Endothelial cell of umbilical vein (primary cell): ENCODE data around the gene DIO2. TPM values are rescaled to one million over a fixed set of nuclear protein-coding genes. Genes with fewer than 3 reads are reported as not detected.
A peak's percentile ranks its signal among the peaks of the same experiment; 100 is the strongest.

Experiments used
- BruUV-seq: library from RNA; stranded (reverse); fragments of 400-500 nt; replicated peaks from 2 replicates; lab custom pipeline; 2021; lab: Mats Ljungman, UMichigan
- CTCF ChIA-PET: fragments of 300-600, 350-600 bp; sonication (Branson Sonifier 250); formaldehyde crosslinking; loops from one replicate; lab custom pipeline; 2021; ENCODE audit warnings: antibody characterized with exemption, inconsistent platforms; lab: Charles Lee
- POLR2A ChIA-PET: fragments of 300-600, 350-600 bp; sonication (Branson Sonifier 250); formaldehyde crosslinking; loops from one replicate; lab custom pipeline; 2021; ENCODE audit warnings: antibody characterized with exemption, inconsistent platforms; lab: Charles Lee
- DNase-seq: peaks from one replicate; pipeline ENCODE4 v3.0.0-alpha.2; 2011; ENCODE audit warnings: low read depth, low spot score
- FAIRE-seq: peaks from 2 replicates; lab custom pipeline; 2011; peaks lifted over from hg19 to GRCh38; lab: Jason Lieb, UNC
- H2AFZ ChIP-seq: 2 replicates; pipeline ENCODE4 v1.6.0; 2012; ENCODE audit warnings: low read depth, low read length, control low read depth, inconsistent platforms
- H3K27ac ChIP-seq: 2 replicates; pipeline ENCODE4 v1.5.1; 2011; ENCODE audit warnings: low read depth, mild to moderate bottlenecking, control low read depth, low read length, moderate library complexity; ENCODE audit not compliant: insufficient read depth
- H3K27me3 ChIP-seq, 2 experiments: 2 replicates each; pipeline versions ENCODE4 v1.6.0 to v1.6.1; 2011; ENCODE audit warnings: low read length in 2 of 2, mixed read lengths in 1 of 2; ENCODE audit not compliant: control insufficient read depth in 2 of 2, insufficient read depth in 2 of 2
- H3K36me3 ChIP-seq, 2 experiments: 2 replicates in 1 of 2; 3 replicates in 1 of 2; pipeline ENCODE4 v1.5.1; 2011; ENCODE audit warnings: low read length in 2 of 2, mild to moderate bottlenecking in 1 of 2, moderate library complexity in 1 of 2; ENCODE audit not compliant: control insufficient read depth in 2 of 2, insufficient read depth in 2 of 2; ENCODE audit errors: extremely low read depth in 1 of 2
- H3K4me1 ChIP-seq: 3 replicates; pipeline ENCODE4 v1.5.1; 2011; ENCODE audit warnings: mild to moderate bottlenecking, low read length; ENCODE audit not compliant: control insufficient read depth, insufficient read depth; ENCODE audit errors: extremely low read depth
- H3K4me2 ChIP-seq: 2 replicates; pipeline ENCODE4 v1.6.1; 2011; ENCODE audit warnings: low read length, control low read depth, mixed read lengths; ENCODE audit not compliant: insufficient read depth
- H3K4me3 ChIP-seq, 3 experiments: fragments of 200-600 bp in 1 of 3; sonication (generic), shearing (Covaris generic) in 1 of 3; replicated peaks in 1 of 3; 2 replicates each; pipeline ENCODE4 v1.5.1; 2011 to 2016; ENCODE audit warnings: control low read depth in 3 of 3, low read length in 3 of 3, mild to moderate bottlenecking in 2 of 3, inconsistent platforms in 1 of 3, low read depth in 1 of 3, moderate library complexity in 1 of 3; ENCODE audit not compliant: insufficient read depth in 1 of 3
- H3K79me2 ChIP-seq: 2 replicates; pipeline ENCODE4 v1.6.0; 2012; ENCODE audit warnings: low read length, inconsistent platforms; ENCODE audit not compliant: control insufficient read depth, insufficient read depth
- H3K9ac ChIP-seq: replicated peaks from 2 replicates; pipeline ENCODE3; 2011; ENCODE audit warnings: low read length, control low read depth; ENCODE audit not compliant: insufficient read depth; ENCODE audit errors: extremely low read depth
- H3K9me1 ChIP-seq: replicated peaks from 3 replicates; pipeline ENCODE4 v1.6.0; 2011; ENCODE audit warnings: mild to moderate bottlenecking, low read length; ENCODE audit not compliant: control insufficient read depth, insufficient read depth; ENCODE audit errors: extremely low read depth
- H3K9me3 ChIP-seq: replicated peaks from 2 replicates; pipeline ENCODE4 v1.5.1; 2012; ENCODE audit warnings: low read length, inconsistent platforms; ENCODE audit not compliant: control insufficient read depth, insufficient read depth
- H4K20me1 ChIP-seq: replicated peaks from 2 replicates; pipeline ENCODE3; 2011; ENCODE audit warnings: mild to moderate bottlenecking, low read length; ENCODE audit not compliant: control insufficient read depth, insufficient read depth; ENCODE audit errors: extremely low read depth
- CTCF ChIP-seq, 2 donors: IDR thresholded peaks; 1 replicate in 1 of 2; 2 replicates in 1 of 2; pipeline ENCODE4 v1.5.1; 2011; ENCODE audit warnings: low read length in 2 of 2, mild to moderate bottlenecking in 2 of 2, moderate library complexity in 2 of 2, control low read depth in 1 of 2, inconsistent platforms in 1 of 2, low read depth in 1 of 2; ENCODE audit not compliant: insufficient read depth in 1 of 2; ENCODE audit errors: extremely low read depth in 1 of 2
- FOS ChIP-seq: IDR thresholded peaks from 2 replicates; pipeline ENCODE4 v1.6.1; 2011; ENCODE audit warnings: mild to moderate bottlenecking, low read length, moderate library complexity, borderline replicate concordance; ENCODE audit not compliant: insufficient read depth
- GATA2 ChIP-seq: IDR thresholded peaks from 2 replicates; pipeline ENCODE4 v1.7.0; 2011; ENCODE audit warnings: low read depth, mild to moderate bottlenecking, moderate library complexity, mixed read lengths, low read length; ENCODE audit not compliant: insufficient read length, insufficient read depth
- JUN ChIP-seq: IDR thresholded peaks from 2 replicates; pipeline ENCODE4 v1.6.1; 2011; ENCODE audit warnings: borderline replicate concordance, low read depth; ENCODE audit not compliant: insufficient read length, insufficient read depth
- MAX ChIP-seq: IDR thresholded peaks from 2 replicates; pipeline ENCODE4 v1.6.1; 2011; ENCODE audit not compliant: insufficient read depth, insufficient read length
- MYC ChIP-seq: IDR thresholded peaks from one replicate; pipeline ENCODE4 v1.6.1; 2011; ENCODE audit warnings: mild to moderate bottlenecking, low read depth, low read length
- POLR2A ChIP-seq: IDR thresholded peaks from 2 replicates; pipeline ENCODE4 v1.6.1; 2012; ENCODE audit warnings: low read depth, mild to moderate bottlenecking, control low read depth, low read length
- dilution Hi-C: fragments of 300-500 bp; cut with MboI; formaldehyde crosslinking; loops from one replicate; pipeline ENCODE4 v1.15.0; 2019; ENCODE audit warnings: low sequenced_read_pairs; ENCODE audit not compliant: extremely low pct_ligation_motif_present
- intact Hi-C: fragments of 100-400 bp; cut with micrococcal nuclease; formaldehyde crosslinking; loops from one replicate; pipeline ENCODE4 v1.10.0; 2022
- polyA plus RNA-seq, 4 experiments: library from polyadenylated mRNA; depleted of rRNA in 3 of 4; stranded (reverse) in 3 of 4; unstranded in 1 of 4; fragments of >200 nt; gene quantifications; 2 replicates each; pipeline versions ENCODE4 v1.2.1 to v1.2.3, GENCODE V29; 2011 to 2012; ENCODE audit warnings: missing spikeins in 1 of 4
- total RNA-seq: library from RNA; stranded (reverse); gene quantifications from 2 replicates; pipeline ENCODE4 v1.2.3, GENCODE V29; 2021

Gene DIO2
- total and polyA plus RNA-seq, 2 donors (not counting 3 experiments of a cell fraction or from before 2014, with no cell fraction given) = 0.22 to 0.75 TPM

GRCh38 chr14:80206351-80207080, 4.8 kb downstream of the DIO2 start:
- Histone ChIP-seq H3K9ac (no peak overlapping the region), H3K4me1 (no peaks in the 10 kb centered on the region), H2AFZ (no peak overlapping the region), H3K27me3 (peaks cover 0 to 2% of the 10 kb centered on the region in 2 experiments), H3K27ac (no peak overlapping the region), H3K36me3 (no peaks in the 10 kb centered on the region), H3K9me1 (no peaks in the 10 kb centered on the region), H3K4me2 (no peak overlapping the region), H4K20me1 (no peaks in the 10 kb centered on the region), H3K9me3 (no peaks in the 10 kb centered on the region), H3K4me3 (no peak overlapping the region), H3K79me2 (no peaks in the 10 kb centered on the region)
- ChIA-PET POLR2A (no interaction called here), CTCF (no interaction called here)
- DNase-seq = no peak
- intact Hi-C loops = no loop called here
- no TSS peak for BruUV-seq
- dilution Hi-C loops = no loop called here
- no peak for FAIRE-seq
- TF ChIP-seq MYC = no peak
- TF ChIP-seq POLR2A = no peak
- no peak for TF ChIP-seq GATA2
- no peak for TF ChIP-seq MAX
- TF ChIP-seq FOS = no peak

GRCh38 chr14:80202888-80203562, 8.3 kb downstream of the DIO2 start:
- H2AFZ ChIP-seq = no peak overlapping the region
- H3K27me3 ChIP-seq = no peaks in the 10 kb centered on the region
- no peak for DNase-seq
- H4K20me1 ChIP-seq = no peaks in the 10 kb centered on the region
- BruUV-seq = no TSS peak
- dilution Hi-C loops (no loop called here), intact Hi-C loops (no loop called here)
- no peak overlapping the region for H3K9ac ChIP-seq
- no peaks in the 10 kb centered on the region for H3K79me2 ChIP-seq
- H3K4me2 ChIP-seq = no peak overlapping the region
- ChIA-PET POLR2A (no interaction called here), CTCF (interaction anchor here (0.7 to 4.5 kb wide), 8 partner anchors 9 to 661 kb away, joined by 3 to 26 read pairs (median 4); no protein-coding TSS in a partner anchor)
- peak; percentile 43 to 44 for TF ChIP-seq CTCF (IDR thresholded peaks at IDR 0.05; ENCODE audit: extremely low read depth in 1 of 2, insufficient read depth in 1 of 2, low read depth in 1 of 2, low read length in 2 of 2)
- TF ChIP-seq JUN = no peak
- no peaks in the 10 kb centered on the region for H3K4me1 ChIP-seq
- H3K27ac ChIP-seq = no peak overlapping the region
- no peak for FAIRE-seq
- H3K4me3 ChIP-seq = no peak overlapping the region
- H3K36me3 ChIP-seq = no peaks in the 10 kb centered on the region
- H3K9me1 ChIP-seq = no peaks in the 10 kb centered on the region
- no peaks in the 10 kb centered on the region for H3K9me3 ChIP-seq
